HFFc6 (cell line): ENCODE results near the gene CALML5. TPM values are rescaled to one million over a fixed set of nuclear protein-coding genes. Genes with fewer than 3 reads are reported as not detected.

Experiments used
- DNase-seq: peaks from one replicate; pipeline ENCODE4 v3.0.0-alpha.2; 2018
- H3K27ac Mint-ChIP-seq: 2 replicates; pipeline ENCODE4 v1.8.0; 2020; ENCODE audit warnings: mild to moderate bottlenecking, mixed read lengths
- H3K27me3 Mint-ChIP-seq: 2 replicates; pipeline ENCODE4 v1.8.0; 2021; ENCODE audit warnings: mild to moderate bottlenecking, moderate library complexity, mixed read lengths; ENCODE audit not compliant: insufficient read depth
- H3K36me3 Mint-ChIP-seq: 2 replicates; pipeline ENCODE4 v1.8.0; 2021; ENCODE audit warnings: low read depth, mixed read lengths
- H3K4me1 Mint-ChIP-seq: 2 replicates; pipeline ENCODE4 v1.8.0; 2020; ENCODE audit warnings: low read depth, mixed read lengths
- H3K4me3 Mint-ChIP-seq: 2 replicates; pipeline ENCODE4 v1.8.0; 2020; ENCODE audit warnings: mild to moderate bottlenecking, moderate library complexity, mixed read lengths
- H3K9me3 Mint-ChIP-seq: 2 replicates; pipeline ENCODE4 v1.8.0; 2020; ENCODE audit warnings: mild to moderate bottlenecking, mixed read lengths
- CTCF ChIP-seq: fragments of 200-600 bp; sonication (generic); IDR thresholded peaks from 2 replicates; pipeline ENCODE4 v1.5.0; 2021; ENCODE audit warnings: antibody characterized with exemption, mild to moderate bottlenecking
- total RNA-seq, 6 experiments: library from RNA; stranded (reverse); fragmentation: NEBNext Ultra II Directional; extraction: Animal tissue kit (Norgen Biotek cat#: 25700); gene quantifications; 2 replicates in 1 of 6; 3 replicates in 5 of 6; pipeline ENCODE4 v1.2.3, GENCODE V29; 2021

CALML5 gene
- total RNA-seq, 6 experiments from 2014 or later: not detected

DNA sequence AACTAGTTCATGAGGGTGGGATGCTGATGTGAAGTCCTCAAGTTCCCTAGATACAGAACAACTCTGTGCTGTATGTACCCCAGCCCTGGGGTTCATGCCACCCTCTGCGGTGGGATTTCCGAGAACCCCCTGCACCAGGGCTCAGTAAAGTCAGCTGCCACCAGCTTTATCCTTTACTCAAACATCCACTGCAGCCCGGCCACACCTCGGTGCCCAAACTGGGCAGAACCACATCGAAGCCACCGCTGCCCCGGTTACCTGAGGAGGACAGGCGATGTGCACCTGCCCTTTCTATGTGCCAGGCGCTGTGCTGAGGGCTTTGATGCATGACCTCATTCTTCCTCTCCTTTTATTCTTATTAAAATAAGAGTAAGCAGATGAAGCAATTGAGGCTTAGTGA lies 9.9 kb upstream of the CALML5 start:
- Mint-ChIP-seq H3K9me3 (no peaks in the 10 kb centered on the region), H3K27ac (no peak overlapping the region), H3K36me3 (no peaks in the 10 kb centered on the region), H3K4me3 (no peak overlapping the region), H3K4me1 (no peaks in the 10 kb centered on the region; the same call in 1 of the 2 replicates), H3K27me3 (peaks cover 23% of the 10 kb centered on the region)
- DNase-seq: no peak
- no peak for TF ChIP-seq CTCF

GRCh38 chr10:5508786-5509185 lies 9.4 kb upstream of the CALML5 start:
- Mint-ChIP-seq H3K36me3 (no peaks in the 10 kb centered on the region), H3K4me3 (no peak overlapping the region), H3K4me1 (no peaks in the 10 kb centered on the region; the same call in 1 of the 2 replicates), H3K9me3 (no peaks in the 10 kb centered on the region), H3K27ac (no peak overlapping the region), H3K27me3 (peaks cover 21% of the 10 kb centered on the region)
- no peak for TF ChIP-seq CTCF
- DNase-seq: no peak

- Mint-ChIP-seq H3K4me3 (no peak overlapping the region), H3K27ac (no peak overlapping the region), H3K4me1 (no peaks in the 10 kb centered on the region; the same call in 1 of the 2 replicates), H3K27me3 (peaks cover 18% of the 10 kb centered on the region), H3K36me3 (no peaks in the 10 kb centered on the region), H3K9me3 (no peaks in the 10 kb centered on the region)
- no peak for TF ChIP-seq CTCF
- DNase-seq: no peak
These were observed 8.8 kb upstream of the CALML5 start for GRCh38 chr10:5508161-5508604.

DNA sequence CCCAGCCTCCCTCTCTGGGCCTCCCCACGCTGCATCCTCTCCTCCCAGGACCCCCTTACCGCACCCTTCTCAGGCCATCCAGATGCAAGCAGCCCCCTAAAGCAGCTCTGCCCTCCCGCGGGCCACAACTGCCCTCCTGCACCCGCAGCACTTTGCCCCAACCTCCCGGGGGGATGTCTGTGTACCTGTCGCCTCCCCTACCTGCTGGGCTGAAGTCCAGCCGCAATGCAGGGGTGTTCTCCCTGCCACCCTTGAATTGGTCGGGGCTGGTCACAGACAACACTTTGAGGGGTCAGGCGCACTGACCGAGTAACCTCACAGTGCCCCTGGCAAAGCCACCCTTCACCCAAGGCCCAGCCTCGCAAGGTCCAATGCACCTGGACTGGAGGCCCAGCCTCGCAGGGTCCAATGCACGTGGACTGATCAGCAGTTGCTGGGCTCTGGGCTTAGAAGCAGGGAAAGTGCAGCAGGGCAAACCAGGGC lies 8.3 kb upstream of the CALML5 start:
- Mint-ChIP-seq H3K27me3 (peaks cover 16% of the 10 kb centered on the region), H3K9me3 (no peaks in the 10 kb centered on the region), H3K36me3 (no peaks in the 10 kb centered on the region), H3K27ac (no peak overlapping the region), H3K4me3 (no peak overlapping the region), H3K4me1 (no peaks in the 10 kb centered on the region; the same call in 1 of the 2 replicates)
- TF ChIP-seq CTCF: no peak
- no peak for DNase-seq

DNA sequence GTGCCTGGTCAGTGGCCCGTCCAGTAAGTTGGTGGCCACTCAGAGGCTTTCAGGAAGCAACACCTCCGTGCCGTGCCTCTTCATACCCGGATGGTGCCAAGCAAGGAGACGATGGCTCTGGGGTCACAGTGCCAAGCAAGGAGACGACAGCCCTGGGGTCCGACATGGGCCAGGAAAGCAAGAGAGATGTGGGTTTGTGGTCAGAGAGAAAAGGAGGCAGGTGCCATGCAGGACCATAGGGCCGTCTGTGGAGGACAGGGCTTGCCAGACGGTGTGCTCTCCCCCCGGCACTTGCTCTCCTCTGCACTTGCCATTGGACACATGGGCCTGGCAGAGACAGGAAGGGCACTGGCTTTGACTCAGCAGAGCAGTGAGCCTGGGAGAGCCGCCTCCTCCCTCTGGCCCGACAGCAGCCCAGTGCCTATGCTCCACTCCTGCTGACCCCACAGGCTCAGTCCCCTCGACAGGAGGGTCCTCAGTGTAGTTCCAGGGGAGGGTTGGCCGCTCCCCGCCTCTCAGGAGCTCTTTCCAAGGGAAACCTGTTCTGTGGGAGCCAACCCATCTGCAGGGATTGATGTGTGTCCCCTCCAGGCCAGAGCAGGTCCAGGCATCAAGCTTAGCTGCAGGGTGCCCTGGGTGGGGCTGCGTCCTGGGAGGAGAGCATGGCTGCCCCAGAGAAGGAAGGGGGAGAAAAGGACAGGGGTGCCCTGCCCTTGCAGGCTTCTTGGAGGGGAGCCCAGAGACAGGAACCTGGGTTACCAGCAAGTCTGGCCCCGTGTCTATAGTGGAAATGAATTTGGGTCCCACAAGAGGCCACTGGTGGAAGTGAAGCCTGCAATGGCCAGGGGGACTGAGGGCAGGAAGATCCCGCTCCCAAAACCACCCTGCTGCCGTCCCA lies 7.6 kb upstream of the CALML5 start:
- no peaks in the 10 kb centered on the region for H3K9me3 Mint-ChIP-seq
- DNase-seq: no peak
- no peaks in the 10 kb centered on the region; the same call in 1 of the 2 replicates for H3K4me1 Mint-ChIP-seq
- no peak overlapping the region for H3K4me3 Mint-ChIP-seq
- no peaks in the 10 kb centered on the region for H3K36me3 Mint-ChIP-seq
- no peak overlapping the region for H3K27ac Mint-ChIP-seq
- peaks cover 14% of the 10 kb centered on the region for H3K27me3 Mint-ChIP-seq
- TF ChIP-seq CTCF: no peak
